Measurements from ENCODE around the gene RWDD2A.

RWDD2A gene

DNA sequence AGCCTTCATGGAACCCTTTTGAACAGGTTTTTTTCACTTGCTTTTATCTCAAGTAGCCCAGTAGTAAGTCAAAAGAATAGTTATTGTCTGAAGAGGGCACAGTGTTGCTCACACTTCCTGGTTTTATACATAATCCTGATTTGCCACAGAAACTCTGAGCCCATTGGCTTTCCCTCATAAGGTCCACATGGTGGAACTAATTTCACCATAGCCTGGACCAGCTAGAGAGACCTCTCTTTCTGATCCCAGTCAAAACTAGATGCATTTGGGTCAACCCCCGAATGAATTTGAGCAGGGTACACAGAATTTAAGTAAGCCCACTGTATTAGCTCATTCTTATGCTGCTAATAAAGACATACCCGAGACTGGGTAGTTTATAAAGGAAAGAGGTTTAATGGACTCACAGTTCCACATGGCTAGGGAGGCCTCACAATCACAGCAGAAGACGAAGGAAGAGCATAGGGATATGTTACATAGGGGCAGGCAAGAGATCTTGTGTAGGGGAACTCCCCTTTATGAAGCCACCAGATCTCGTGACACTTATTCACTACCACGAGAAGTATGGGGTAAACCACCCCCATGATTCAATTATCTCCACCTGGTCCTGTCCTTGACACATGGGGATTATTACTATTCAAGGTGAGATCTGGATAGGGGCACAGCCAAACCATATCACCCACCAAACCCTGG, 6.2 kb downstream of the RWDD2A start:
- DNase-seq (ENCODE audit: low read depth), result no peak

GRCh38 chr6:83199863-83200225, 6.7 kb downstream of the RWDD2A start:
- DNase-seq (ENCODE audit: low read depth), result no peak

DNA sequence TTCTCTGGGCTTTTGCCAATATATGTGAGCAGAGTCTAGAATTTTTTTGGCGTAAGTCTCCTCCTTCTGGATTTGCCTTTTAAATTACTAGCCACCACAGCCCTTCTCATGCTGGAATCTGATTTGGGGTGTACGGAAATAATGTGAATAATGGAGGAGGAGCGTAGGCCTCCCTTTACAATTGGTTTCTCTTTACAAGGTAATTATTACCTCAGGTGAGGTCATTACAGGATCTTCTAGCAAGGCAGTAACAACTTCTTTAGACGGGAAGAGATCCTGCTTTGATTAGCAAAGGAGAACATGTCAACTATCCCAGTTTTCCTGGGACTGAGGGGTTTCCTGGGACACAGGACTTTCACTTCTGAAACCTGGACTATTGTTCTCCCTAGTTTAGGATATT, 8.9 kb downstream of the RWDD2A start:
- no peak for DNase-seq (ENCODE audit: low read depth)

- DNase-seq (ENCODE audit: low read depth), result peak; percentile 28
These were observed 22.2 kb downstream of the RWDD2A start for GRCh38 chr6:83215131-83216047.

DNA sequence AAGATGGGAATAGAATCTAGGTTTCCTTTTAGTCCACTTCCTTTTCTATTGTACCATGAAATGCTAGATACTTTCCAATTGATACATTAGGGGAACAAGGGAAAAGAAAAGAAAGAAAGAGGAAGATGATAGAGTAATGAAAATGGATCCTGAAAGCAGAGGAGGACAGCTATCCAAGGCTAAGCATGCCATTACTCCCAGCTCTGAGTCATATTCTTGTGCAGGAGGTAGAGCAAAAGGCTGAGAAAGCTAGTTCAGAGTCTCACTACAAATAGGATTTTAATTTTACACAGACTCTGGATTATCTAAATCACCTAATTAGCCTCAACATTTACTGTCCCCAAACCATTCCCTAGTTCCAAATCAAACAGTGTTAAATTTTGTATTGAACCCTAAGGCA, 23.6 kb downstream of the RWDD2A start:
- DNase-seq (ENCODE audit: low read depth), result no peak

- DNase-seq (ENCODE audit: low read depth), result no peak
These were observed 25.5 kb downstream of the RWDD2A start for GRCh38 chr6:83218646-83219045.

DNA sequence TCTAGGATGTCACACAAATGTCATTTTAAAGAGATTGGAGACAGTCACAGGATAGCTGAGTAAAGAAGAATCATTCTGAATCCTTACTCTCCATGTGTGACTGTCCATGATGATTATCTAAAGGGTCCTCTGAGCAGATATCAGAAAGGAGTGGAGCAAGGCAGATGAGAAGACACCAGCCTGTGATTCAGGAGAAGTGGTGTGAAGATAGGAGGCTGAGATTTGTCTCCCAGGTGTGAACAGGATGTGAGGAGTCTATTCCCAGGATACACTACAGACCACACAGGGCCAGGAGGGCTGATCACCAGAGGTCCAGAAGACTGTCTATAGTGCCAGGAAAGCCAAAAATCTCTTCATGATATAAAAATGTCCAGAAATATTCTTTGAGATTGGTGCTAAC, 27.0 kb downstream of the RWDD2A start:
- no peak for DNase-seq (ENCODE audit: low read depth)

DNA sequence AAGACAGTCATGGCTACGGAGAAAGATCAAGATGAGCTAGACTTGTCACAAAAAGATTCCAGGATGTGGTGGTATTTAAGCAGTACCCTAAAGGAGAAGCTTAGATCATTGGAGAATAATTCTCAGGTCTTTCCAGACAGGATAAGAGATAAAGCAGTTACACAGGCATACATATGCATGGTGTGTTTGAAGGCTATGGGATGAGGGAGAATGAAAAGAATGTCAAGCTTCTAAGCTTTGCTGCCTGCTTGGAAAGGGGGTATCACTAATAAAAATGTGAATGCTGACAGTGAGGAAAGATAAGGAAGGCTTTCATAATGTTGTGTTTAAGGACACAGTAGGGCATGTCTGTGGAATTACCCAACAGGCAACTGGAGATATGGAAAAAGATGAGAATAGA, 28.1 kb downstream of the RWDD2A start:
- no peak for DNase-seq (ENCODE audit: low read depth)

GRCh38 chr6:83221889-83222479, 28.8 kb downstream of the RWDD2A start:
- no peak for DNase-seq (ENCODE audit: low read depth)

DNA sequence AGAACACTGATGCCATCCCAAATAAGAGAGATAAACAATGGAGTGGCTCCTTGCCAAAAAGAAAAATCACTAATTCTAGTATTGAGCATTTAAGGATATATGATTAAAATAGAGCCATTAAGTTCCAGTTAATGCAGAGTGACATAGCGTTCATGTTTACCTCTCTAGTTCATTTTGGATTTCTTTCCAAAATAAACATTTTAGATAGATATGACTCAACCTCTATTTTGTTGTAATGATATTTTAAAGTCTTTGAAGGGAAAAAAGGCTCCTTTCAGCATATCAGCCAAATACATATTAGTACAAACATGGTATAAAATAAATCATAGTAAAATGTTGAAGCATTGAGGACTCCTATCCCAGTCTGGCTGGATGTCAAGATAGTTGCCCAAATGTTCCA, 33.4 kb downstream of the RWDD2A start:
- DNase-seq (ENCODE audit: low read depth), result no peak

- DNase-seq (ENCODE audit: low read depth), result no peak
These were observed 38.0 kb downstream of the RWDD2A start for GRCh38 chr6:83231146-83231545.

DNA sequence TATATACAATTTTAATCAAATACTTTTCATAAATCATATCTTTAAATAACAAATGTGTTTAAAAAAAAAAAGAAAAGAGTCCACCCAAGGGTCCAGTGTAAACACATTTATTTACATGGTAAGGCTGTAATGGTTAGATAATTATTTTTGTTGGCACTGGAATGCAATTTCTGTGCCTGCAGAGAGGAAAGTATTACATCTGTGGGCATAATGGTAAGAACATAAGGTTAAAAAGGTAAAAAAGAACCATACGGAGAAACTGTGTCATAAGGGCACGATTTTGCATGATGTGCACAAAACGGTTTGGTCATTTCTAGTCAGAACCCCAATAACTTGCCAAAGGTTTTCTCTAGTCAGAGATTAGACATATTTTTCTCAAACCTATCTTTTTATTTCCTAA, 54.3 kb downstream of the RWDD2A start:
- DNase-seq (ENCODE audit: low read depth), result no peak

All from stimulated activated CD4-positive, alpha-beta T cell treated with anti-CD3 and anti-CD28 coated beads, Interleukin-2, amount 100 ng/mL, for 4 hours (primary cell).